ENCODE data around the gene SPATS2L. TPM values are rescaled to one million over a fixed set of nuclear protein-coding genes. Genes with fewer than 3 reads are reported as not detected.

SPATS2L gene
- total RNA-seq, 1 donor from 2014 or later = 92.7 TPM

DNA sequence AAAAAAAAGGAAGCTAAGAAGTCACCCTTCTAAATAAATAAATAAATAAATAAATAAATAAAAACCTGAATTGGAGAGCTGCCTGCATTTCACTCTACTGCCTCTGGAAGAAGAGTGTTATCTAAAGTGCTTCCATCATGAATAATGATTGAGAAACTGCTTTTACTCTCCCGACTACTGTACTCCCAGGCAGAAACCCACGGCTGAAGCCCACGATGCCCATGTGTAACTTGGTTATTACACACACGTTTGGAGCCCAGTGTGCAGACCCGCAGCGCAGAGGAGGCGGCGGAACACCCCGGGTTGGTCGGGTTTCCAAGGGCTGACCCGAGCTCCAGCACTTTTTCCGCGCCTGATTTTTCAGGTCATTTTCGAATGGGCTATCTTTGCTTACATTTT, 697 bp upstream of the SPATS2L start:
- Histone ChIP-seq H3K4me3 (peak overlapping the region; percentile 85), H3K36me3 (no peaks in the 10 kb centered on the region), H3K27me3 (no peaks in the 10 kb centered on the region), H3K9me3 (no peaks in the 10 kb centered on the region), H3K4me1 (peaks cover 23% of the 10 kb centered on the region), H3K27ac (peak overlapping the region; percentile 87)
- TF ChIP-seq, protein P1, sequence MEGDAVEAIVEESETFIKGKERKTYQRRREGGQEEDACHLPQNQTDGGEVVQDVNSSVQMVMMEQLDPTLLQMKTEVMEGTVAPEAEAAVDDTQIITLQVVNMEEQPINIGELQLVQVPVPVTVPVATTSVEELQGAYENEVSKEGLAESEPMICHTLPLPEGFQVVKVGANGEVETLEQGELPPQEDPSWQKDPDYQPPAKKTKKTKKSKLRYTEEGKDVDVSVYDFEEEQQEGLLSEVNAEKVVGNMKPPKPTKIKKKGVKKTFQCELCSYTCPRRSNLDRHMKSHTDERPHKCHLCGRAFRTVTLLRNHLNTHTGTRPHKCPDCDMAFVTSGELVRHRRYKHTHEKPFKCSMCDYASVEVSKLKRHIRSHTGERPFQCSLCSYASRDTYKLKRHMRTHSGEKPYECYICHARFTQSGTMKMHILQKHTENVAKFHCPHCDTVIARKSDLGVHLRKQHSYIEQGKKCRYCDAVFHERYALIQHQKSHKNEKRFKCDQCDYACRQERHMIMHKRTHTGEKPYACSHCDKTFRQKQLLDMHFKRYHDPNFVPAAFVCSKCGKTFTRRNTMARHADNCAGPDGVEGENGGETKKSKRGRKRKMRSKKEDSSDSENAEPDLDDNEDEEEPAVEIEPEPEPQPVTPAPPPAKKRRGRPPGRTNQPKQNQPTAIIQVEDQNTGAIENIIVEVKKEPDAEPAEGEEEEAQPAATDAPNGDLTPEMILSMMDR (IDR thresholded peaks at IDR 0.05) = no peak
- intact Hi-C loops (cut with DNase I) = no loop called here
- DNase-seq = peak; percentile 72
- ATAC-seq = peak; percentile 24

DNA sequence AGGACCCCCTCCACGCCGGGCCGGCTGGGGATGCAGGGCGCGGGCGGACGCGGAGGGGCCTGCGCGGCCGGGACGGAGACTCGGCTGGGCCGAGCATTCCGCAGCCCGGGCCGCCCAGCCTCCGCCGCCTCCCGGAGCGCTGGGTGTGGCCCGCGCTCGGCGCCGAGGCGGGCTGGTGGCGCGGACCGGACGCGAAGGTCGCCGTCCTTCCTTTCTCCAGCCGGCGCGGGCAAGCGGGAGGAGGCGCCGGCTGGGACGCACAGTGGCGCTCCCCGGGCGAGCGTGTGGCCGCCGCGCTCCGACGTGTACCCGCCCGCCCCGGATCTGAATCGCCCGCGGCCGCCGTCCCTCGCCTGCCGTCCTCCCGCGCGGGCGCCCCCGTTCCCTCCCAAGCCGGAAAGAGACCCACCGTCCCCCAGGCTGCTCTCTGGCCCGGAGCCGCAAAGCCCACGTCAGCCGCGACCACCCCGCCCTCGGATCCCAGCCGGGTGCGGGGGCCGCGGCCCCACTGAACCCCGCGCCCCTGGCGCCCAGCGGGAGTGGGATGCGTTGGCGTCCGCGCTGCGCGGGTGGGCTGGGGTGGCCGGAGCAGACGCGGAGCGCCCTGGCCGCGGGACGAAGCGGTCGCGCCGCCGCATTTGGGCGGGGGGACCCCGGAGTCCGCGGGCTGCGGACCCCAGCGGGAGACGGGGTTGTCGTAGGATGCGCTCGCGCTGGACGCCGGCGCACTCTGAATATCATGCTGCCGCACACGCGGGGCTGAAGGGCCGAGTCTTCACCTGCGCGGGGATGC, 634 bp downstream of the SPATS2L start:
- intact Hi-C loops (cut with DNase I) = no loop called here
- H3K27ac ChIP-seq = peak overlapping the region; percentile 87
- ATAC-seq (peak; percentile 86), DNase-seq (peak; percentile 81)
- H3K4me1 ChIP-seq = peaks cover 36% of the 10 kb centered on the region
- no peaks in the 10 kb centered on the region for H3K9me3 ChIP-seq
- H3K4me3 ChIP-seq = peak overlapping the region; percentile 85
- H3K27me3 ChIP-seq = no peaks in the 10 kb centered on the region
- no peaks in the 10 kb centered on the region for H3K36me3 ChIP-seq
- TF ChIP-seq, protein P1 (IDR thresholded peaks at IDR 0.05) = no peak

- no peaks in the 10 kb centered on the region for H3K36me3 ChIP-seq
- H3K4me3 ChIP-seq = peak overlapping the region; percentile 85
- DNase-seq (no peak), ATAC-seq (no peak)
- H3K27me3 ChIP-seq = no peaks in the 10 kb centered on the region
- intact Hi-C loops (cut with DNase I) = no loop called here
- peak overlapping the region; percentile 87 for H3K27ac ChIP-seq
- TF ChIP-seq, protein P1 (IDR thresholded peaks at IDR 0.05) = no peak
- H3K9me3 ChIP-seq = no peaks in the 10 kb centered on the region
- peaks cover 37% of the 10 kb centered on the region for H3K4me1 ChIP-seq
These were observed 1.4 kb downstream of the SPATS2L start for GRCh38 chr2:200307724-200308545.

GRCh38 chr2:200308546-200309295, 2.2 kb downstream of the SPATS2L start:
- ATAC-seq (no peak), DNase-seq (no peak)
- Histone ChIP-seq H3K27ac (no peak overlapping the region), H3K36me3 (no peaks in the 10 kb centered on the region), H3K4me1 (peaks cover 37% of the 10 kb centered on the region), H3K27me3 (no peaks in the 10 kb centered on the region), H3K9me3 (no peaks in the 10 kb centered on the region), H3K4me3 (peak overlapping the region; percentile 85)
- TF ChIP-seq, protein P1 (IDR thresholded peaks at IDR 0.05) = no peak
- intact Hi-C loops (cut with DNase I) = no loop called here

- intact Hi-C loops (cut with DNase I) = no loop called here
- Histone ChIP-seq H3K27ac (no peak overlapping the region), H3K36me3 (no peaks in the 10 kb centered on the region), H3K4me3 (no peak overlapping the region), H3K9me3 (no peaks in the 10 kb centered on the region), H3K27me3 (no peaks in the 10 kb centered on the region), H3K4me1 (peaks cover 37% of the 10 kb centered on the region)
- ATAC-seq (no peak), DNase-seq (no peak)
- TF ChIP-seq, protein P1 (IDR thresholded peaks at IDR 0.05) = no peak
These were observed 3.0 kb downstream of the SPATS2L start for GRCh38 chr2:200309296-200310049.
